Fibroblast of the conjunctiva (primary cell): ENCODE data around the gene CYB5D1.
"Not testable (repeated sequence)": the region's sequence is repeated elsewhere in the genome, so short reads cannot be mapped to it uniquely, and the experiment has no call there.

Source experiments
- DNase-seq: peaks from one replicate; pipeline ENCODE4 v3.0.0-alpha.2; 2010; ENCODE audit warnings: low read depth

Gene CYB5D1

GRCh38 chr17:7856011-7856810 lies 1.6 kb upstream of the CYB5D1 start:
- DNase-seq: no peak

GRCh38 chr17:7856811-7857712 lies 741 bp upstream of the CYB5D1 start, which contains the start of gene NAA38:
TSS of gene NAA38 (minus strand) at chr17:7857559. CDS start at chr17:7857463, 96 bp downstream.
- DNase-seq: peak; percentile 99

GRCh38 chr17:7858522-7858810 lies 663 bp downstream of the CYB5D1 start:
- DNase-seq: no peak

GRCh38 chr17:7859028-7859427 lies 1.2 kb downstream of the CYB5D1 start:
- DNase-seq: no peak

- DNase-seq: no peak
These were observed 5.1 kb downstream of the CYB5D1 start for GRCh38 chr17:7862692-7863437.

- DNase-seq: not testable (repeated sequence)
These were observed 6.6 kb downstream of the CYB5D1 start for GRCh38 chr17:7864384-7864783.

GRCh38 chr17:7864995-7865650 lies 7.3 kb downstream of the CYB5D1 start:
- DNase-seq: no peak

- DNase-seq: no peak
These were observed 10.1 kb downstream of the CYB5D1 start for GRCh38 chr17:7867881-7868329.

GRCh38 chr17:7873051-7873450 lies 15.2 kb downstream of the CYB5D1 start:
- no peak for DNase-seq

- no peak for DNase-seq
These were observed 18.1 kb downstream of the CYB5D1 start for GRCh38 chr17:7875804-7876370.

GRCh38 chr17:7878234-7878633 lies 20.4 kb downstream of the CYB5D1 start:
- no peak for DNase-seq

- DNase-seq: no peak
These were observed 22.5 kb downstream of the CYB5D1 start for GRCh38 chr17:7880076-7880868.

- DNase-seq: no peak
These were observed 23.7 kb downstream of the CYB5D1 start for GRCh38 chr17:7881276-7882054.

- no peak for DNase-seq
These were observed 24.3 kb downstream of the CYB5D1 start for GRCh38 chr17:7882068-7882467.

- DNase-seq: no peak
These were observed 24.8 kb downstream of the CYB5D1 start for GRCh38 chr17:7882629-7883028.

- DNase-seq: no peak
These were observed 26.1 kb downstream of the CYB5D1 start for GRCh38 chr17:7883781-7884386.

GRCh38 chr17:7884581-7885366 lies 27.0 kb downstream of the CYB5D1 start:
- no peak for DNase-seq

- DNase-seq: no peak
These were observed 27.8 kb downstream of the CYB5D1 start for GRCh38 chr17:7885367-7886226.
